Ishikawa (cell line): ENCODE data around the gene FLVCR2.

Experiments
- CEBPB ChIP-seq: IDR thresholded peaks from 2 replicates; pipeline ENCODE4 v1.6.1; 2012
- CREB1 ChIP-seq: IDR thresholded peaks from 2 replicates; pipeline ENCODE4 v1.6.1; 2012; ENCODE audit warnings: low read depth
- EGR1 ChIP-seq: IDR thresholded peaks from 2 replicates; pipeline ENCODE4 v1.6.1; 2012
- EP300 ChIP-seq: IDR thresholded peaks from 2 replicates; pipeline ENCODE4 v1.6.1; 2012; ENCODE audit warnings: borderline replicate concordance
- FOXM1 ChIP-seq: IDR thresholded peaks from 2 replicates; pipeline ENCODE4 v1.6.1; 2012; ENCODE audit warnings: low read depth, borderline replicate concordance
- NFIC ChIP-seq: IDR thresholded peaks from 2 replicates; pipeline ENCODE4 v1.6.1; 2012
- RAD21 ChIP-seq: IDR thresholded peaks from 2 replicates; pipeline ENCODE4 v1.6.1; 2012; ENCODE audit warnings: low read depth
- TAF1 ChIP-seq: IDR thresholded peaks from 2 replicates; pipeline ENCODE4 v1.6.1; 2012; ENCODE audit warnings: low read depth, mild to moderate bottlenecking
- TCF12 ChIP-seq: IDR thresholded peaks from 2 replicates; pipeline ENCODE4 v1.6.1; 2012; ENCODE audit warnings: low read depth
- TEAD4 ChIP-seq: IDR thresholded peaks from 2 replicates; pipeline ENCODE4 v1.6.1; 2012
- YY1 ChIP-seq: IDR thresholded peaks from 2 replicates; pipeline ENCODE4 v1.6.1; 2012; ENCODE audit warnings: low read depth
- ZBTB7A ChIP-seq: IDR thresholded peaks from 2 replicates; pipeline ENCODE4 v1.6.1; 2012; ENCODE audit warnings: low read depth
- TF ChIP-seq, protein P1 (sequence below): IDR thresholded peaks from 2 replicates; pipeline ENCODE4 v1.6.1; 2012
- TF ChIP-seq, protein P2 (sequence below): IDR thresholded peaks from 2 replicates; pipeline ENCODE4 v1.6.1; 2012; ENCODE audit warnings: low read depth, mild to moderate bottlenecking
- TF ChIP-seq, protein P3 (sequence below): IDR thresholded peaks from 2 replicates; pipeline ENCODE4 v1.6.1; 2012

The FLVCR2 gene

DNA sequence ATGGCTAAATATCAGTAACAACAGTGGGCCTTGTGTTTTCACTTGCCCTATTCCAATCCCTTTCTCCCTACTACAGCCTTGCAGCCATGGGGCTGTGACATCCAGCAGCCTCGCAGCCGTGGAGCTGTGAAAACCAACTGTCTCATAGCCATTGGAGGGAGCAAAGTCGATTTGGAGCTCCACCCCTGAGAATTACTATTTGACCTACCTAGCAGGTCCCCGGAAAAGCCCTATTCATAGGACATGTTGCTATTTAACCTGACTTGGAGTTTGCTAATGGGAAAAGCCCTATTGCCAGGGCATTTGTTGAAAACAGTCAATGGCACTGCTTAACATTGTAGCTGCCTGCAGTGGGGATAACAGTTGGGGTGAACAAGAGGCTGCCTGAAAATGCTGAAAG is 49.0 kb downstream of the FLVCR2 start:
- TF ChIP-seq, protein P1, sequence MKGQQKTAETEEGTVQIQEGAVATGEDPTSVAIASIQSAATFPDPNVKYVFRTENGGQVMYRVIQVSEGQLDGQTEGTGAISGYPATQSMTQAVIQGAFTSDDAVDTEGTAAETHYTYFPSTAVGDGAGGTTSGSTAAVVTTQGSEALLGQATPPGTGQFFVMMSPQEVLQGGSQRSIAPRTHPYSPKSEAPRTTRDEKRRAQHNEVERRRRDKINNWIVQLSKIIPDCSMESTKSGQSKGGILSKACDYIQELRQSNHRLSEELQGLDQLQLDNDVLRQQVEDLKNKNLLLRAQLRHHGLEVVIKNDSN = no peak
- TF ChIP-seq FOXM1 (no peak), TCF12 (no peak), ZBTB7A (no peak), EGR1 (no peak), EP300 (no peak), CREB1 (no peak), YY1 (no peak), TAF1 (no peak), TEAD4 (no peak), NFIC (no peak), RAD21 (no peak), CEBPB (no peak)
- TF ChIP-seq, protein P2, sequence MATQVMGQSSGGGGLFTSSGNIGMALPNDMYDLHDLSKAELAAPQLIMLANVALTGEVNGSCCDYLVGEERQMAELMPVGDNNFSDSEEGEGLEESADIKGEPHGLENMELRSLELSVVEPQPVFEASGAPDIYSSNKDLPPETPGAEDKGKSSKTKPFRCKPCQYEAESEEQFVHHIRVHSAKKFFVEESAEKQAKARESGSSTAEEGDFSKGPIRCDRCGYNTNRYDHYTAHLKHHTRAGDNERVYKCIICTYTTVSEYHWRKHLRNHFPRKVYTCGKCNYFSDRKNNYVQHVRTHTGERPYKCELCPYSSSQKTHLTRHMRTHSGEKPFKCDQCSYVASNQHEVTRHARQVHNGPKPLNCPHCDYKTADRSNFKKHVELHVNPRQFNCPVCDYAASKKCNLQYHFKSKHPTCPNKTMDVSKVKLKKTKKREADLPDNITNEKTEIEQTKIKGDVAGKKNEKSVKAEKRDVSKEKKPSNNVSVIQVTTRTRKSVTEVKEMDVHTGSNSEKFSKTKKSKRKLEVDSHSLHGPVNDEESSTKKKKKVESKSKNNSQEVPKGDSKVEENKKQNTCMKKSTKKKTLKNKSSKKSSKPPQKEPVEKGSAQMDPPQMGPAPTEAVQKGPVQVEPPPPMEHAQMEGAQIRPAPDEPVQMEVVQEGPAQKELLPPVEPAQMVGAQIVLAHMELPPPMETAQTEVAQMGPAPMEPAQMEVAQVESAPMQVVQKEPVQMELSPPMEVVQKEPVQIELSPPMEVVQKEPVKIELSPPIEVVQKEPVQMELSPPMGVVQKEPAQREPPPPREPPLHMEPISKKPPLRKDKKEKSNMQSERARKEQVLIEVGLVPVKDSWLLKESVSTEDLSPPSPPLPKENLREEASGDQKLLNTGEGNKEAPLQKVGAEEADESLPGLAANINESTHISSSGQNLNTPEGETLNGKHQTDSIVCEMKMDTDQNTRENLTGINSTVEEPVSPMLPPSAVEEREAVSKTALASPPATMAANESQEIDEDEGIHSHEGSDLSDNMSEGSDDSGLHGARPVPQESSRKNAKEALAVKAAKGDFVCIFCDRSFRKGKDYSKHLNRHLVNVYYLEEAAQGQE = no peak
- TF ChIP-seq, protein P3, sequence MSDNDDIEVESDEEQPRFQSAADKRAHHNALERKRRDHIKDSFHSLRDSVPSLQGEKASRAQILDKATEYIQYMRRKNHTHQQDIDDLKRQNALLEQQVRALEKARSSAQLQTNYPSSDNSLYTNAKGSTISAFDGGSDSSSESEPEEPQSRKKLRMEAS = no peak

DNA sequence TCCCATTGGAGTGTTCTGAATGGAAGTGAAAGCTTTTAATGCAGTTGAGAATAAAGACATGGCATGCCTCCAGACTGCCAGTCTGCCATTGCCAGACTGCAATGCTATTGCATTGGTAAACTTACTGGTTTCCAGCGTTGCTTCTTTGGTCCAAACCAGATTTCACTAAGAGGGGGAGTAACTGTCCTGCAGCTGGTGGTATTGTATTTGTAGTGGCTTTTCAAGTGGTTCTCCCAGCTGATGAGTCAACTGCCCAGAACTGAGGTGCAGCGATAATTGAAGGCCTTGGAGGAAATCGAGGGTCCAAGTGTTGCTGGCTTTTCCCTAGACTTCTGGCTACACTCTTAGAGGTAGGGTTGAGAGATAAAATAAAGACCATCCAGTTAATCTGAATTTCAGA is 50.4 kb downstream of the FLVCR2 start:
- TF ChIP-seq, protein P3 = no peak
- TF ChIP-seq CEBPB (no peak), YY1 (no peak), TCF12 (no peak), EP300 (no peak), EGR1 (no peak), NFIC (no peak), TAF1 (no peak), RAD21 (no peak), TEAD4 (no peak), FOXM1 (no peak)
- TF ChIP-seq, protein P2 = no peak
- TF ChIP-seq, protein P1 = no peak

DNA sequence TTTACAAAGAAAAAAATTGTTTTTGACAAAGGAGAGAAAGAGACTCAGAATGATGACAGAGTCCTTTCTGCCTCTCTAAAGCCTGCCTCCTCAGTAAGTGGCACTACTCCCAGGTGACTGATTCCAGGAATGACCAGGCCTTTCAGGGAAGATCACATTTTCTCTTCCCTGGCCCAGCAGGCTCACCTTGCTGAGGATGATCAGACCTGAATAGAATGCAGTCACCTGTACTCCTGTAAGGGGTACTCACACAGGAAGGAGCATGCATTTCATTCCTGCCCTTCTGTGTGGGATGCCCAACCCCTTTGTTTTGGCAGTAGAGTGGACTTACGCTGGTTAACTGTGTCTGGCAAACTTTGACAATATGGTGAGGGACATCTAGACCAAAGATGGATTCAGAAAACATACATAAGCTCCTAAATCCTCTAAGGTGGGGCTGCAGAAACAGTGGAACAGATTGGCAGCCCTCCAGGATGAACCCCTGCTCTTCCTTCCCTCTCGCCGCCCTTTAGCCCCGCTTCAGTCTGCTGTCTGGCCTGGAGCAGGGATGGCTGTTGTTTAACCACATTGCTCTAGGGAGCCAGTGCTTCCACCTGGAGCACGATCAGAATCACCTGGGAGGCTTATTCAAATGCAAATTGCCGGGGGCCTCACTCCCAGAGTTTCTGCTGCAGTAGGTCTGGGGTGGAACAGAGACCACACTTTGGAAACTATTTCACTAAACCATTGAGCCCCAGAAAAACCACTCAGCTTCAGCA is 52.5 kb downstream of the FLVCR2 start:
- TF ChIP-seq EGR1 (no peak), TEAD4 (no peak), CREB1 (no peak), FOXM1 (no peak)
- TF ChIP-seq, protein P2 = no peak

DNA sequence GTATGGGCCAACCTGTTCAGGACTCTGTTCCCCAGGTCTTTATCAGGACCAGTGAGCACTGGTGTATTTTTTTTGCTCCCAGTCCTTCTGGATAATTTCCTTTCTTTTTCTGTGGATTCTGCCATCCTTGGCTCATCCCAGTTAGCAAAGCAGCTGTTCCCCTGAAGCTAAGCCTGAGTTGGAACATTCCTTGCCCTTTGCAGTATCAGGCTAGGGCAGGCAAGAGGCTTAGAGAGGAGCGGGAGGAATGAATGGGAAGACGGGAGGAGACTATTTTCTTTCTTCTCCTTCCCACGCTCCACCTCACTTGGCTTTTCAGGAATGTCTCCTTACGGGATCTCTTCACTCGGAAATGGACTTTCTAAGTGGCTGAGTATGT is 53.0 kb downstream of the FLVCR2 start:
- TF ChIP-seq NFIC (no peak), EGR1 (no peak), TEAD4 (no peak), TCF12 (no peak), FOXM1 (no peak), CREB1 (no peak), YY1 (no peak), RAD21 (no peak), TAF1 (no peak), EP300 (no peak)
- TF ChIP-seq, protein P3 = no peak
